HepG2 (cell line): Measurements from ENCODE around the gene COQ10B. TPM values are rescaled to one million over a fixed set of nuclear protein-coding genes. Genes with fewer than 3 reads are reported as not detected.

Source experiments
- BORCS8-MEF2B ChIP-seq: sonication (generic); formaldehyde crosslinking; IDR thresholded peaks from 2 replicates; pipeline ENCODE4 v1.8.0; 2022; ENCODE audit warnings: mild to moderate bottlenecking, missing genetic modification reagents
- CBX1 ChIP-seq: IDR thresholded peaks from one replicate; pipeline ENCODE4 v1.6.1; 2016; ENCODE audit warnings: antibody characterized with exemption, low read depth
- CEBPG ChIP-seq: IDR thresholded peaks from 2 replicates; pipeline ENCODE4 v1.6.1; 2016
- DR1 ChIP-seq: sonication (generic); formaldehyde crosslinking; IDR thresholded peaks from 2 replicates; pipeline ENCODE4 v1.8.0; 2021; ENCODE audit warnings: mild to moderate bottlenecking, missing genetic modification reagents, inconsistent platforms
- FOSL2 ChIP-seq: sonication (generic); formaldehyde crosslinking; IDR thresholded peaks from 2 replicates; pipeline ENCODE4 v1.4.0; 2020; ENCODE audit warnings: missing genetic modification reagents
- GABPB1 ChIP-seq: IDR thresholded peaks from 2 replicates; pipeline ENCODE4 v1.6.1; 2016; ENCODE audit warnings: mild to moderate bottlenecking, missing genetic modification reagents, moderate library complexity, missing compliant biosample characterization
- GATAD1 ChIP-seq: IDR thresholded peaks from 2 replicates; pipeline ENCODE4 v1.6.1; 2016; ENCODE audit warnings: missing genetic modification reagents, missing compliant biosample characterization
- IRF2 ChIP-seq: IDR thresholded peaks from 2 replicates; pipeline ENCODE4 v1.6.1; 2018; ENCODE audit warnings: missing genetic modification reagents, missing compliant biosample characterization
- KDM2A ChIP-seq: sonication (generic); formaldehyde crosslinking; IDR thresholded peaks from 2 replicates; pipeline ENCODE4 v1.4.0; 2020; ENCODE audit warnings: low read depth, missing genetic modification reagents, borderline replicate concordance
- MAFK ChIP-seq, 2 experiments: IDR thresholded peaks in 1 of 2; conservative IDR thresholded peaks in 1 of 2; 2 replicates each; pipeline ENCODE4 v1.6.1; 2011; ENCODE audit warnings: improper control_type of control experiment in 2 of 2, low read length in 2 of 2
- MEF2D ChIP-seq: sonication (generic); formaldehyde crosslinking; IDR thresholded peaks from 2 replicates; pipeline ENCODE4 v1.5.1; 2020; ENCODE audit warnings: mild to moderate bottlenecking, missing genetic modification reagents
- POLR2AphosphoS5 ChIP-seq: IDR thresholded peaks from 2 replicates; pipeline ENCODE4 v1.6.1; 2012; ENCODE audit warnings: low read depth, low read length
- REPIN1 ChIP-seq: sonication (generic); formaldehyde crosslinking; IDR thresholded peaks from 2 replicates; pipeline ENCODE4 v1.8.0; 2022; ENCODE audit warnings: missing genetic modification reagents, low read depth, mild to moderate bottlenecking, borderline replicate concordance
- SIN3A ChIP-seq: IDR thresholded peaks from 2 replicates; pipeline ENCODE4 v1.6.1; 2011; ENCODE audit warnings: low read depth, mild to moderate bottlenecking, control low read depth, low read length, borderline replicate concordance
- SMYD3 ChIP-seq: sonication (generic); formaldehyde crosslinking; IDR thresholded peaks from 2 replicates; pipeline ENCODE4 v1.8.1; 2023; ENCODE audit warnings: mild to moderate bottlenecking, missing genetic modification reagents
- TMF1 ChIP-seq: sonication (generic); formaldehyde crosslinking; IDR thresholded peaks from 2 replicates; pipeline ENCODE4 v1.8.1; 2022; ENCODE audit warnings: low read depth, missing genetic modification reagents
- TOPORS ChIP-seq: sonication (generic); formaldehyde crosslinking; IDR thresholded peaks from 2 replicates; pipeline ENCODE4 v1.8.0; 2023; ENCODE audit warnings: mild to moderate bottlenecking, missing genetic modification reagents
- ZNF33B ChIP-seq: sonication (generic); formaldehyde crosslinking; IDR thresholded peaks from 2 replicates; pipeline ENCODE4 v1.5.1; 2020; ENCODE audit warnings: mild to moderate bottlenecking, missing genetic modification reagents
- polyA plus RNA-seq, 8 experiments: library from polyadenylated mRNA; depleted of rRNA in 3 of 8; stranded (reverse) in 7 of 8; unstranded in 1 of 8; fragments of >200 nt; fragmentation: Illumina TruSeq in 4 of 8; extraction: Trizol in 4 of 8; gene quantifications; 2 replicates each; pipeline versions ENCODE4 v1.2.1 to v1.2.3, GENCODE V29; 2011 to 2016; ENCODE audit warnings: low read depth in 4 of 8, missing spikeins in 1 of 8, mixed read lengths in 1 of 8; ENCODE audit not compliant: insufficient read depth in 1 of 8
- total RNA-seq, 5 experiments: library from RNA; depleted of rRNA; stranded (reverse); fragments of >200 nt; fragmentation: Illumina TruSeq; extraction: Trizol; gene quantifications; 2 replicates each; pipeline ENCODE4 v1.2.3, GENCODE V29; 2016; ENCODE audit warnings: low read depth in 1 of 5
- TF ChIP-seq, protein P1 (sequence below): sonication (generic); formaldehyde crosslinking; IDR thresholded peaks from 2 replicates; pipeline ENCODE4 v1.4.0; 2020; ENCODE audit warnings: mild to moderate bottlenecking, missing genetic modification reagents
- TF ChIP-seq, protein P2 (sequence below): sonication (generic); formaldehyde crosslinking; IDR thresholded peaks from 2 replicates; pipeline ENCODE4 v1.8.1; 2023; ENCODE audit warnings: missing genetic modification reagents, mild to moderate bottlenecking, borderline replicate concordance
- TF ChIP-seq, protein P3 (sequence below): sonication (generic); formaldehyde crosslinking; IDR thresholded peaks from 2 replicates; pipeline ENCODE4 v1.5.0; 2020; ENCODE audit warnings: mild to moderate bottlenecking, missing genetic modification reagents
- TF ChIP-seq, protein P4 (sequence below): IDR thresholded peaks from 2 replicates; pipeline ENCODE4 v1.6.1; 2016; ENCODE audit warnings: missing genetic modification reagents, missing compliant biosample characterization
- TF ChIP-seq, protein P5 (sequence below): IDR thresholded peaks from 2 replicates; pipeline ENCODE4 v1.6.1; 2016; ENCODE audit warnings: low read depth

The COQ10B gene
- total and polyA plus RNA-seq, 2 of the 13 experiments (the other 11 are each of a cell fraction or from before 2014, with no cell fraction given): 4.6 to 34.9 TPM

DNA sequence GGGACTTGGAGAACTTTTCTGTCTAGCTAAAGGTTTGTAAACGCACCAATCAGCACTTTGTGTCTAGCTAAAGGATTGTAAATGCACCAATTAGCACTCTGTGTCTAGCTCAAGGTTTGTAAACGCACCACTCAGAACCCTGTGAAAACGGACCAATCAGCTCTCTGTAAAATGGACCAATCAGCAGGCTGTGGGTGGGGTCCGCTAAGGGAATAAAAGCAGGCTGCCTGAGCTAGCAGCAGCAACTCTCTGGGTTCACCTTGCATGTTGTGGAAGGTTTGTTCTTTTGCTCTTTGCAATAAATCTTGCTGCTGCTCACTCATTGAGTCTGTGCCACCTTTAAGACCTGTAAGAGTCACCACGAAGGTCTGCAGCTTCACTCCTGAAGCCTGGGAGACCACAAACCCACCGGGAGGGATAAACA, 2.4 kb upstream of the COQ10B start (continued):
- TF ChIP-seq, protein P1, sequence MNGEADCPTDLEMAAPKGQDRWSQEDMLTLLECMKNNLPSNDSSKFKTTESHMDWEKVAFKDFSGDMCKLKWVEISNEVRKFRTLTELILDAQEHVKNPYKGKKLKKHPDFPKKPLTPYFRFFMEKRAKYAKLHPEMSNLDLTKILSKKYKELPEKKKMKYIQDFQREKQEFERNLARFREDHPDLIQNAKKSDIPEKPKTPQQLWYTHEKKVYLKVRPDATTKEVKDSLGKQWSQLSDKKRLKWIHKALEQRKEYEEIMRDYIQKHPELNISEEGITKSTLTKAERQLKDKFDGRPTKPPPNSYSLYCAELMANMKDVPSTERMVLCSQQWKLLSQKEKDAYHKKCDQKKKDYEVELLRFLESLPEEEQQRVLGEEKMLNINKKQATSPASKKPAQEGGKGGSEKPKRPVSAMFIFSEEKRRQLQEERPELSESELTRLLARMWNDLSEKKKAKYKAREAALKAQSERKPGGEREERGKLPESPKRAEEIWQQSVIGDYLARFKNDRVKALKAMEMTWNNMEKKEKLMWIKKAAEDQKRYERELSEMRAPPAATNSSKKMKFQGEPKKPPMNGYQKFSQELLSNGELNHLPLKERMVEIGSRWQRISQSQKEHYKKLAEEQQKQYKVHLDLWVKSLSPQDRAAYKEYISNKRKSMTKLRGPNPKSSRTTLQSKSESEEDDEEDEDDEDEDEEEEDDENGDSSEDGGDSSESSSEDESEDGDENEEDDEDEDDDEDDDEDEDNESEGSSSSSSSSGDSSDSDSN (CRISPR knock-in tag): peak; percentile 30; the same call in 1 of the 2 replicates
- TF ChIP-seq MAFK (conservative IDR thresholded peaks at IDR 0.05 in 1 of 2, IDR thresholded peaks at IDR 0.05 in 1 of 2; ENCODE audit: low read length in 2 of 2): peak; percentile 74 to 77
- TF ChIP-seq GABPB1 (CRISPR knock-in tag): peak; percentile 10; the same call in 1 of the 2 replicates
- peak; percentile 22; the same call in 1 of the 2 replicates for TF ChIP-seq KDM2A
- TF ChIP-seq IRF2 (CRISPR knock-in tag): peak; percentile 49; the same call in 1 of the 2 replicates
- TF ChIP-seq DR1 (CRISPR knock-in tag): peak; percentile 67; the same call in 1 of the 2 replicates
- 0 out of 2 replicates have a peak, but pooled peaks have one; percentile 43 for TF ChIP-seq SIN3A
- 0 out of 2 replicates have a peak, but pooled peaks have one; percentile 19 for TF ChIP-seq MEF2D (CRISPR knock-in tag)
- TF ChIP-seq SMYD3 (CRISPR knock-in tag): peak; percentile 75; the same call in 1 of the 2 replicates
- peak; percentile 75; the same call in 1 of the 2 replicates for TF ChIP-seq TOPORS (CRISPR knock-in tag)
- 0 out of 2 replicates have a peak, but pooled peaks have one; percentile 2 for TF ChIP-seq ZNF33B (CRISPR knock-in tag)
- TF ChIP-seq, protein P2, sequence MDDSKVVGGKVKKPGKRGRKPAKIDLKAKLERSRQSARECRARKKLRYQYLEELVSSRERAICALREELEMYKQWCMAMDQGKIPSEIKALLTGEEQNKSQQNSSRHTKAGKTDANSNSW (CRISPR knock-in tag): 0 out of 2 replicates have a peak, but pooled peaks have one; percentile 25
- peak; percentile 68 for TF ChIP-seq BORCS8-MEF2B (CRISPR knock-in tag)
- 0 out of 2 replicates have a peak, but pooled peaks have one; percentile 22 for TF ChIP-seq GATAD1 (CRISPR knock-in tag)
- TF ChIP-seq TMF1 (CRISPR knock-in tag): 0 out of 2 replicates have a peak, but pooled peaks have one; percentile 46
- TF ChIP-seq, protein P3, sequence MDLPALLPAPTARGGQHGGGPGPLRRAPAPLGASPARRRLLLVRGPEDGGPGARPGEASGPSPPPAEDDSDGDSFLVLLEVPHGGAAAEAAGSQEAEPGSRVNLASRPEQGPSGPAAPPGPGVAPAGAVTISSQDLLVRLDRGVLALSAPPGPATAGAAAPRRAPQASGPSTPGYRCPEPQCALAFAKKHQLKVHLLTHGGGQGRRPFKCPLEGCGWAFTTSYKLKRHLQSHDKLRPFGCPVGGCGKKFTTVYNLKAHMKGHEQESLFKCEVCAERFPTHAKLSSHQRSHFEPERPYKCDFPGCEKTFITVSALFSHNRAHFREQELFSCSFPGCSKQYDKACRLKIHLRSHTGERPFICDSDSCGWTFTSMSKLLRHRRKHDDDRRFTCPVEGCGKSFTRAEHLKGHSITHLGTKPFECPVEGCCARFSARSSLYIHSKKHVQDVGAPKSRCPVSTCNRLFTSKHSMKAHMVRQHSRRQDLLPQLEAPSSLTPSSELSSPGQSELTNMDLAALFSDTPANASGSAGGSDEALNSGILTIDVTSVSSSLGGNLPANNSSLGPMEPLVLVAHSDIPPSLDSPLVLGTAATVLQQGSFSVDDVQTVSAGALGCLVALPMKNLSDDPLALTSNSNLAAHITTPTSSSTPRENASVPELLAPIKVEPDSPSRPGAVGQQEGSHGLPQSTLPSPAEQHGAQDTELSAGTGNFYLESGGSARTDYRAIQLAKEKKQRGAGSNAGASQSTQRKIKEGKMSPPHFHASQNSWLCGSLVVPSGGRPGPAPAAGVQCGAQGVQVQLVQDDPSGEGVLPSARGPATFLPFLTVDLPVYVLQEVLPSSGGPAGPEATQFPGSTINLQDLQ (CRISPR knock-in tag): peak; percentile 34; the same call in 1 of the 2 replicates
- 0 out of 2 replicates have a peak, but pooled peaks have one; percentile 28 for TF ChIP-seq REPIN1
- 0 out of 2 replicates have a peak, but pooled peaks have one; percentile 9 for TF ChIP-seq FOSL2 (CRISPR knock-in tag)
- TF ChIP-seq CBX1: peak; percentile 32
- TF ChIP-seq CEBPG (CRISPR knock-in tag): 0 out of 2 replicates have a peak, but pooled peaks have one; percentile 4
- TF ChIP-seq, protein P4, sequence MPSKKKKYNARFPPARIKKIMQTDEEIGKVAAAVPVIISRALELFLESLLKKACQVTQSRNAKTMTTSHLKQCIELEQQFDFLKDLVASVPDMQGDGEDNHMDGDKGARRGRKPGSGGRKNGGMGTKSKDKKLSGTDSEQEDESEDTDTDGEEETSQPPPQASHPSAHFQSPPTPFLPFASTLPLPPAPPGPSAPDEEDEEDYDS (CRISPR knock-in tag): peak; percentile 96
- TF ChIP-seq, protein P5, sequence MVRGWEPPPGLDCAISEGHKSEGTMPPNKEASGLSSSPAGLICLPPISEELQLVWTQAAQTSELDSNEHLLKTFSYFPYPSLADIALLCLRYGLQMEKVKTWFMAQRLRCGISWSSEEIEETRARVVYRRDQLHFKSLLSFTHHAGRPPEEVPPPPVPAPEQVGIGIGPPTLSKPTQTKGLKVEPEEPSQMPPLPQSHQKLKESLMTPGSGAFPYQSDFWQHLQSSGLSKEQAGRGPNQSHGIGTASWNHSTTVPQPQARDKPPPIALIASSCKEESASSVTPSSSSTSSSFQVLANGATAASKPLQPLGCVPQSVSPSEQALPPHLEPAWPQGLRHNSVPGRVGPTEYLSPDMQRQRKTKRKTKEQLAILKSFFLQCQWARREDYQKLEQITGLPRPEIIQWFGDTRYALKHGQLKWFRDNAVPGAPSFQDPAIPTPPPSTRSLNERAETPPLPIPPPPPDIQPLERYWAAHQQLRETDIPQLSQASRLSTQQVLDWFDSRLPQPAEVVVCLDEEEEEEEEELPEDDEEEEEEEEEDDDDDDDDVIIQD (CRISPR knock-in tag): peak; percentile 59; the same call in 1 of the 2 replicates
- TF ChIP-seq POLR2AphosphoS5: peak; percentile 96
